Panc1 (cell line): ENCODE data around the gene EXPH5. TPM values are rescaled to one million over a fixed set of nuclear protein-coding genes. Genes with fewer than 3 reads are reported as not detected.

Source experiments
- ATAC-seq: fragments of 200-7000 bp; cut with Tn5 transposase; 2 replicates; pipeline ENCODE4 v1.9.1; 2020; ENCODE audit warnings: mild to moderate bottlenecking, moderate library complexity
- BruUV-seq: library from RNA; stranded (reverse); fragments of 400-500 nt; replicated peaks from 2 replicates; lab custom pipeline; 2021; lab: Mats Ljungman, UMichigan
- CTCF ChIA-PET: fragments of 300-600 bp; sonication (Branson Sonifier 250); formaldehyde crosslinking; loops from one replicate; lab custom pipeline; 2022; ENCODE audit warnings: antibody characterized with exemption; lab: Charles Lee
- POLR2A ChIA-PET: fragments of 300-600 bp; sonication (Branson Sonifier 250); formaldehyde crosslinking; loops from one replicate; lab custom pipeline; 2022; ENCODE audit warnings: antibody characterized with exemption; lab: Charles Lee
- DNase-seq: peaks from one replicate; pipeline ENCODE4 v3.0.0-alpha.2; 2010; ENCODE audit warnings: low read depth, low spot score
- H3K27ac ChIP-seq: 2 replicates; pipeline ENCODE4 v1.5.1; 2011; ENCODE audit warnings: mild to moderate bottlenecking, low read length, inconsistent platforms
- H3K27me3 ChIP-seq: fragments of 200-500 bp; sonication (Bioruptor generic); 2 replicates; pipeline ENCODE4 v1.6.0; 2014; ENCODE audit warnings: low read length, inconsistent platforms; ENCODE audit not compliant: control insufficient read depth, insufficient read depth
- H3K36me3 ChIP-seq: fragments of 200-500 bp; sonication (Bioruptor generic); 2 replicates; pipeline ENCODE4 v1.5.1; 2014; ENCODE audit warnings: inconsistent platforms, mild to moderate bottlenecking, low read length, moderate library complexity; ENCODE audit not compliant: control insufficient read depth, insufficient read depth
- H3K4me1 ChIP-seq: 2 replicates; pipeline ENCODE4 v1.5.1; 2011; ENCODE audit warnings: inconsistent platforms, mild to moderate bottlenecking, low read length, moderate library complexity; ENCODE audit not compliant: control insufficient read depth, insufficient read depth
- H3K4me3 ChIP-seq, 2 experiments: 2 replicates each; pipeline ENCODE4 v1.5.1; 2011 to 2012; ENCODE audit warnings: low read depth in 2 of 2, low read length in 2 of 2, mild to moderate bottlenecking in 2 of 2, inconsistent platforms in 1 of 2, moderate library complexity in 1 of 2
- H3K9me3 ChIP-seq: fragments of 200-500 bp; sonication (Bioruptor generic); 2 replicates; pipeline ENCODE4 v1.5.1; 2014; ENCODE audit warnings: low read depth, mild to moderate bottlenecking, inconsistent platforms, low read length, moderate library complexity; ENCODE audit not compliant: control insufficient read depth, insufficient read depth
- POLR2AphosphoS5 ChIP-seq: IDR thresholded peaks from 2 replicates; pipeline ENCODE4 v1.6.1; 2012; ENCODE audit warnings: mild to moderate bottlenecking, low read depth, low read length, moderate library complexity
- SIN3A ChIP-seq: IDR thresholded peaks from 2 replicates; pipeline ENCODE4 v1.6.1; 2012; ENCODE audit warnings: low read depth, mild to moderate bottlenecking, low read length, moderate library complexity, borderline replicate concordance; ENCODE audit not compliant: insufficient read depth
- TCF7L2 ChIP-seq: IDR thresholded peaks from 2 replicates; pipeline ENCODE4 v1.6.1; 2011; ENCODE audit warnings: mild to moderate bottlenecking, low read depth, low read length, inconsistent platforms
- in situ Hi-C: cut with HindIII; loops from 2 replicates; pipeline ENCODE4 v1.10.0; 2016; ENCODE audit warnings: low sequenced_read_pairs, low pct_unique_long_range_greater_than_20kb
- intact Hi-C: fragments of 100-400 bp; cut with micrococcal nuclease; formaldehyde crosslinking; loops from one replicate; pipeline ENCODE4 v1.10.0; 2022; ENCODE audit not compliant: unreplicated experiment
- total RNA-seq: library from RNA; stranded (reverse); gene quantifications from one replicate; pipeline ENCODE4 v1.2.1, GENCODE V29; 2021; ENCODE audit not compliant: unreplicated experiment
- TF ChIP-seq, protein P1 (sequence below): fragments of 450-650 bp; IDR thresholded peaks from 2 replicates; pipeline ENCODE4 v1.5.1; 2017; ENCODE audit warnings: mild to moderate bottlenecking
- TF ChIP-seq, protein P2 (sequence below), 2 experiments: IDR thresholded peaks; 2 replicates each; pipeline ENCODE4 v1.6.1; 2011 to 2012; ENCODE audit warnings: low read depth in 2 of 2, control low read depth in 1 of 2, low read length in 1 of 2, mild to moderate bottlenecking in 1 of 2, moderate library complexity in 1 of 2; ENCODE audit not compliant: insufficient read depth in 1 of 2

The EXPH5 gene
- total RNA-seq, 1 experiment from 2014 or later, result 0.85 TPM

DNA sequence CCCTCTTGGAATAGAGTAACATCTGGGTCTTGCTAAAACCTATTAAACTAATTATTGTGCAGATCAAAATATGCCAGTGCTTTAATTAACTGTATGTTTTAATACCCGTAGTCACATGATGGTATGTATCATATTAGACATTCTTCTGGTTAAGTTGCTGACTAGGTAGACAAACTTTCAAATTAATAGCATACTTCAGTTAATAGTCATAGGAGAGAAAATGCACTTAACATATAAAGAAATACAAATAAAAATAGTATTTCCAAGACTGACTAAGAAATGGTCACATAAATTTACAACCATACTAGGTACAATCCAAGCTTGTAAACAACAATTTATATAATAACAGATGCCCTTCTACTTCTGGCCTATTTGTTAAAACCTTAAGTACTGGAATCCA lies 7.6 kb upstream of the EXPH5 start:
- CTCF ChIA-PET, result no interaction called here
- no peak for TF ChIP-seq TCF7L2
- no peak for TF ChIP-seq SIN3A
- TF ChIP-seq, protein P1, sequence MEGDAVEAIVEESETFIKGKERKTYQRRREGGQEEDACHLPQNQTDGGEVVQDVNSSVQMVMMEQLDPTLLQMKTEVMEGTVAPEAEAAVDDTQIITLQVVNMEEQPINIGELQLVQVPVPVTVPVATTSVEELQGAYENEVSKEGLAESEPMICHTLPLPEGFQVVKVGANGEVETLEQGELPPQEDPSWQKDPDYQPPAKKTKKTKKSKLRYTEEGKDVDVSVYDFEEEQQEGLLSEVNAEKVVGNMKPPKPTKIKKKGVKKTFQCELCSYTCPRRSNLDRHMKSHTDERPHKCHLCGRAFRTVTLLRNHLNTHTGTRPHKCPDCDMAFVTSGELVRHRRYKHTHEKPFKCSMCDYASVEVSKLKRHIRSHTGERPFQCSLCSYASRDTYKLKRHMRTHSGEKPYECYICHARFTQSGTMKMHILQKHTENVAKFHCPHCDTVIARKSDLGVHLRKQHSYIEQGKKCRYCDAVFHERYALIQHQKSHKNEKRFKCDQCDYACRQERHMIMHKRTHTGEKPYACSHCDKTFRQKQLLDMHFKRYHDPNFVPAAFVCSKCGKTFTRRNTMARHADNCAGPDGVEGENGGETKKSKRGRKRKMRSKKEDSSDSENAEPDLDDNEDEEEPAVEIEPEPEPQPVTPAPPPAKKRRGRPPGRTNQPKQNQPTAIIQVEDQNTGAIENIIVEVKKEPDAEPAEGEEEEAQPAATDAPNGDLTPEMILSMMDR, result no peak
- no peak for TF ChIP-seq POLR2AphosphoS5
- TF ChIP-seq, protein P2, sequence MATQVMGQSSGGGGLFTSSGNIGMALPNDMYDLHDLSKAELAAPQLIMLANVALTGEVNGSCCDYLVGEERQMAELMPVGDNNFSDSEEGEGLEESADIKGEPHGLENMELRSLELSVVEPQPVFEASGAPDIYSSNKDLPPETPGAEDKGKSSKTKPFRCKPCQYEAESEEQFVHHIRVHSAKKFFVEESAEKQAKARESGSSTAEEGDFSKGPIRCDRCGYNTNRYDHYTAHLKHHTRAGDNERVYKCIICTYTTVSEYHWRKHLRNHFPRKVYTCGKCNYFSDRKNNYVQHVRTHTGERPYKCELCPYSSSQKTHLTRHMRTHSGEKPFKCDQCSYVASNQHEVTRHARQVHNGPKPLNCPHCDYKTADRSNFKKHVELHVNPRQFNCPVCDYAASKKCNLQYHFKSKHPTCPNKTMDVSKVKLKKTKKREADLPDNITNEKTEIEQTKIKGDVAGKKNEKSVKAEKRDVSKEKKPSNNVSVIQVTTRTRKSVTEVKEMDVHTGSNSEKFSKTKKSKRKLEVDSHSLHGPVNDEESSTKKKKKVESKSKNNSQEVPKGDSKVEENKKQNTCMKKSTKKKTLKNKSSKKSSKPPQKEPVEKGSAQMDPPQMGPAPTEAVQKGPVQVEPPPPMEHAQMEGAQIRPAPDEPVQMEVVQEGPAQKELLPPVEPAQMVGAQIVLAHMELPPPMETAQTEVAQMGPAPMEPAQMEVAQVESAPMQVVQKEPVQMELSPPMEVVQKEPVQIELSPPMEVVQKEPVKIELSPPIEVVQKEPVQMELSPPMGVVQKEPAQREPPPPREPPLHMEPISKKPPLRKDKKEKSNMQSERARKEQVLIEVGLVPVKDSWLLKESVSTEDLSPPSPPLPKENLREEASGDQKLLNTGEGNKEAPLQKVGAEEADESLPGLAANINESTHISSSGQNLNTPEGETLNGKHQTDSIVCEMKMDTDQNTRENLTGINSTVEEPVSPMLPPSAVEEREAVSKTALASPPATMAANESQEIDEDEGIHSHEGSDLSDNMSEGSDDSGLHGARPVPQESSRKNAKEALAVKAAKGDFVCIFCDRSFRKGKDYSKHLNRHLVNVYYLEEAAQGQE (IDR thresholded peaks at IDR 0.05; ENCODE audit: insufficient read depth in 1 of 2, low read depth in 2 of 2, low read length in 1 of 2), result no peak
- no peaks in the 10 kb centered on the region for H3K9me3 ChIP-seq
- no peak for DNase-seq
- POLR2A ChIA-PET, result no interaction called here
- no TSS peak for BruUV-seq
- intact Hi-C loops (no loop called here), in situ Hi-C loops (no loop called here)
- ATAC-seq, result no peak
- no peak overlapping the region for H3K27ac ChIP-seq
- no peaks in the 10 kb centered on the region for H3K36me3 ChIP-seq
- H3K27me3 ChIP-seq, result peaks cover 20% of the 10 kb centered on the region
- H3K4me1 ChIP-seq, result no peaks in the 10 kb centered on the region
- H3K4me3 ChIP-seq, result no peak overlapping the region

DNA sequence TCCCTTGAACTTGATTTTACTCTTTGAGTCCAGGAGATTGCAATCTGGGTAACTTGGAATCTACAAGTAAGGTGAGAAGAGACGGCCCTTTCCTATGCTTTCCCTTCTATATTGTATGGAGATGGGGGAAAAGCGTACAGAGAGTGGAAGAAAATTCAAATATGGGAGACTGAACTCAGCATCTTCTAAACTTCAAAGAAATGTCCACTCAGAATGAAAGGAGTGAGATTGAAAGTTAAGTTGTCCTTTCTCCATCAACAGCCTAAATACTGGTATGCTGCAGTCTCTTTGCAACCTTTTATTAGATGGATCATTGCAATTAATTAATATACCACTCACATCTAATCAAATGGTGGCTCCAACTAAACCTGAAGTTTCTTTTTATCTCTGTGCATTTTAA lies 6.4 kb upstream of the EXPH5 start:
- Histone ChIP-seq H3K4me1 (no peaks in the 10 kb centered on the region), H3K4me3 (no peak overlapping the region), H3K27ac (no peak overlapping the region)

DNA sequence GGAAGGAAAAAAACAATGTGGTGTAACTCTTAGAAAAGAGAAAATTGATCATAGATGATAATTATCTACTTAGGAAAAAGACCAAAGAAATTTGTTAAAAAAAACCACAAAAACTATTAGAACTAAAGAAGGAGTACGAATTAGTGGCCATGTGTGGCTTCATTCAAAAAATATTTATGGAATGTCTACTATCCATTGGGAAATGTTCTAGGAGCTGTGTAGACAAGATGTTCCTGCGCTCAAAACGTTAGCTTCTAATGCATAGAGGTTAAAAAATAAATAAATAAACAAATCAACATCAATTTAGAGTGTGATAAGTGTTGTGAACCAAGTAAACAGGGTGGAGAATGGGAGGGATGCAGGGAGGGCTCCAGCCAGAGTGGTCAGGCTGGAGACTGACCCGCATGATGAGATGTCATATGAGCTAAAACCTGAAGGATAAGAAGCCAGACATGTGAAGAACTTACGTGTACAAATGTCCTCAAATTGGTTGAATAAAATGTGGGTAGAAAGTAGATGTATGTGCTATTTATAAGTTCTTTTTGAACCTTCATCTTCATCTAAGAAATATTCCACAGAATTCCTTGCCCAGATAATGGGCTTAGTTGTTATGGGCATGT lies 4.3 kb upstream of the EXPH5 start:
- Histone ChIP-seq H3K9me3 (no peaks in the 10 kb centered on the region), H3K4me1 (peaks cover 4% of the 10 kb centered on the region; the same call in 1 of the 2 replicates), H3K4me3 (no peak overlapping the region), H3K27ac (no peak overlapping the region), H3K36me3 (0 out of 2 replicates have a peak, but pooled peaks cover 2% of the 10 kb centered on the region), H3K27me3 (peaks cover 44% of the 10 kb centered on the region)
- ATAC-seq (no peak), DNase-seq (no peak)
- intact Hi-C loops, result no loop called here
- ChIA-PET CTCF (no interaction called here), POLR2A (no interaction called here)
- TF ChIP-seq, protein P1, result no peak
- TF ChIP-seq TCF7L2, result no peak
- TF ChIP-seq SIN3A, result no peak
- in situ Hi-C loops, result no loop called here
- no TSS peak for BruUV-seq

More for the DNA sequence above, 6.4 kb upstream of the EXPH5 start:
- in situ Hi-C loops, result no loop called here
- intact Hi-C loops, result no loop called here
- ATAC-seq (no peak), DNase-seq (no peak)
- TF ChIP-seq POLR2AphosphoS5 (no peak), SIN3A (no peak)
- BruUV-seq, result no TSS peak
- Histone ChIP-seq H3K36me3 (no peaks in the 10 kb centered on the region), H3K27me3 (peaks cover 28% of the 10 kb centered on the region), H3K9me3 (no peaks in the 10 kb centered on the region)
- ChIA-PET POLR2A (no interaction called here), CTCF (no interaction called here)
